Measurements from ENCODE around the gene RPN2. TPM values are rescaled to one million over a fixed set of nuclear protein-coding genes. Genes with fewer than 3 reads are reported as not detected.

The RPN2 gene
- total and polyA plus RNA-seq, 10 of the 15 experiments (the other 5 are each of a cell fraction or from before 2014, with no cell fraction given): 148 to 365 (median 228) TPM

- Histone ChIP-seq H3K4me3 (no peak overlapping the region), H3K9ac (ENCODE audit: control insufficient read depth, insufficient read depth, low read length) (no peak overlapping the region), H3K27ac (ENCODE audit: control insufficient read depth, insufficient read depth) (no peak overlapping the region), H4K20me1 (ENCODE audit: control insufficient read depth, insufficient read depth) (no peaks in the 10 kb centered on the region), H2AFZ (ENCODE audit: control insufficient read depth, low read depth, low read length) (no peak overlapping the region), H3K9me3 (replicated peaks; ENCODE audit: control insufficient read depth, insufficient read depth, low read length) (no peaks in the 10 kb centered on the region), H3K79me2 (ENCODE audit: control insufficient read depth, insufficient read depth, low read length) (no peaks in the 10 kb centered on the region), H3K4me2 (ENCODE audit: control insufficient read depth, insufficient read depth) (no peak overlapping the region), H3K4me1 (ENCODE audit: control insufficient read depth, insufficient read depth, low read length) (no peaks in the 10 kb centered on the region), H3K27me3 (replicated peaks in 1 of 2; ENCODE audit: control insufficient read depth in 2 of 2, insufficient read depth in 2 of 2, low read length in 1 of 2) (no peaks in the 10 kb centered on the region), H3K36me3 (ENCODE audit: control insufficient read depth in 2 of 2, insufficient read depth in 2 of 2, low read length in 1 of 2) (peaks cover 44 to 51% of the 10 kb centered on the region in 2 experiments)
- in situ Hi-C loops (cut with MboI) (no loop called here), intact Hi-C loops (cut with micrococcal nuclease; ENCODE audit: unreplicated experiment) (no loop called here)
- RAD21 ChIA-PET (ENCODE audit: unreplicated experiment): no interaction called here
- no TSS peak for BruUV-seq (replicated peaks)
- CTCF ChIA-PET: interaction anchor here (0.6 to 1.1 kb wide), 2 partner anchors 31 to 765 kb away, joined by 3 to 5 read pairs; no protein-coding TSS in a partner anchor
- ATAC-seq: no peak
- DNase-seq (ENCODE audit: low read depth, low spot score): no peak
- SMC1A ChIA-PET (ENCODE audit: uncharacterized antibody, unreplicated experiment): no interaction called here
- 93% methylated on average over 3 of the region's 3 CpGs for WGBS (ENCODE audit: insufficient coverage, insufficient replicate concordance, low lambda C conversion rate, missing lambda C conversion rate)
- POLR2A ChIA-PET: no interaction called here
- no peak for FAIRE-seq
- TF ChIP-seq RCOR1 (conservative IDR thresholded peaks at IDR 0.05; ENCODE audit: low read depth, low read length): no peak
- TF ChIP-seq ELK1 (IDR thresholded peaks at IDR 0.05; ENCODE audit: low read depth, low read length): no peak
- TF ChIP-seq RUNX3 (IDR thresholded peaks at IDR 0.05; ENCODE audit: low read length): no peak
- TF ChIP-seq MLLT1 (IDR thresholded peaks at IDR 0.05): no peak
- no peak for TF ChIP-seq STAT1 (conservative IDR thresholded peaks at IDR 0.05)
- no peak for TF ChIP-seq BCLAF1 (IDR thresholded peaks at IDR 0.05)
- TF ChIP-seq TARDBP (IDR thresholded peaks at IDR 0.05; ENCODE audit: borderline replicate concordance): no peak
- TF ChIP-seq ZNF384 (IDR thresholded peaks at IDR 0.05; ENCODE audit: borderline replicate concordance, low read depth, low read length): no peak
- no peak for TF ChIP-seq RELB (IDR thresholded peaks at IDR 0.05; ENCODE audit: low read depth)
- no peak for TF ChIP-seq PML (IDR thresholded peaks at IDR 0.05; ENCODE audit: low read length)
- no peak for TF ChIP-seq SIN3A (IDR thresholded peaks at IDR 0.05; ENCODE audit: low read depth, low read length)
- no peak for TF ChIP-seq FOXM1 (IDR thresholded peaks at IDR 0.05; ENCODE audit: low read depth, low read length)
- TF ChIP-seq HDAC6 (IDR thresholded peaks at IDR 0.05; ENCODE audit: unreplicated experiment): no peak
- TF ChIP-seq SREBF1 (IDR thresholded peaks at IDR 0.05; ENCODE audit: low read length): no peak
- TF ChIP-seq CEBPZ (IDR thresholded peaks at IDR 0.05; ENCODE audit: low read depth, low read length): no peak
- TF ChIP-seq POLR2AphosphoS5 (IDR thresholded peaks at IDR 0.05; ENCODE audit: low read length): no peak
Observed at GRCh38 chr20:37226889-37227288, 47.8 kb downstream of the RPN2 start.
